MM.1S (cell line): ENCODE results near the gene XKRX.

Experiments used
- EZH2 ChIP-seq: fragments of 300-600 bp; sonication (generic); optimal IDR thresholded peaks from 2 replicates; pipeline ENCODE3; 2017; ENCODE audit warnings: low read depth, mild to moderate bottlenecking, antibody characterized with exemption, low read length, mixed read lengths
- EZH2phosphoT487 ChIP-seq: fragments of 300-600 bp; sonication (generic); IDR thresholded peaks from 2 replicates; pipeline ENCODE4 v1.6.1; 2018; ENCODE audit warnings: antibody characterized with exemption, low read length
- TF ChIP-seq, protein P1 (sequence below): fragments of 300-600 bp; sonication (generic); IDR thresholded peaks from 2 replicates; pipeline ENCODE4 v1.5.1; 2016; ENCODE audit warnings: antibody characterized with exemption, low read length, mixed read lengths

DNA sequence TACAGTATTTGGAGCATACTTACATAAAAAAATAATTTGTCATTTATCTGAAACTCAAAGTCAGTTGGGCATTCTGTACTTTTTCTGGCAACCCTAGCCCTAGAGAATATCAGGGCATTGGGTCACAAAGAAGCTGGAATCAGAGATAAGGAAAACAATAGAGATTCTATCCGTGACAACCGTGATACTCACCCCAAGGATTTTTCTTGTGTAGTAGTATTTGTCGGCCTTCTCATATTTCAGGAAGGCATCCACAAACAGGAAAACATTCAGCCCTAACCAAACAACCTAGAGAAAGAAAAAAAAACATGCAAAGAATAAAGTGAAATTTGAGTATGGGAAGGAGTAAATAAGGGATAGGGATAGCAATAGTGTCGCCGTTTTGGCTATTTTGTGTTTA, 58.2 kb downstream of the XKRX start:
- TF ChIP-seq, protein P1, sequence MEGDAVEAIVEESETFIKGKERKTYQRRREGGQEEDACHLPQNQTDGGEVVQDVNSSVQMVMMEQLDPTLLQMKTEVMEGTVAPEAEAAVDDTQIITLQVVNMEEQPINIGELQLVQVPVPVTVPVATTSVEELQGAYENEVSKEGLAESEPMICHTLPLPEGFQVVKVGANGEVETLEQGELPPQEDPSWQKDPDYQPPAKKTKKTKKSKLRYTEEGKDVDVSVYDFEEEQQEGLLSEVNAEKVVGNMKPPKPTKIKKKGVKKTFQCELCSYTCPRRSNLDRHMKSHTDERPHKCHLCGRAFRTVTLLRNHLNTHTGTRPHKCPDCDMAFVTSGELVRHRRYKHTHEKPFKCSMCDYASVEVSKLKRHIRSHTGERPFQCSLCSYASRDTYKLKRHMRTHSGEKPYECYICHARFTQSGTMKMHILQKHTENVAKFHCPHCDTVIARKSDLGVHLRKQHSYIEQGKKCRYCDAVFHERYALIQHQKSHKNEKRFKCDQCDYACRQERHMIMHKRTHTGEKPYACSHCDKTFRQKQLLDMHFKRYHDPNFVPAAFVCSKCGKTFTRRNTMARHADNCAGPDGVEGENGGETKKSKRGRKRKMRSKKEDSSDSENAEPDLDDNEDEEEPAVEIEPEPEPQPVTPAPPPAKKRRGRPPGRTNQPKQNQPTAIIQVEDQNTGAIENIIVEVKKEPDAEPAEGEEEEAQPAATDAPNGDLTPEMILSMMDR = no peak
- TF ChIP-seq EZH2 = no peak
- TF ChIP-seq EZH2phosphoT487 = no peak
